22Rv1 (cell line): ENCODE data around the gene NUP160.

Experiments
- ZFX ChIP-seq: fragments of 450-650 bp; IDR thresholded peaks from 2 replicates; pipeline ENCODE4 v1.6.1; 2017; ENCODE audit warnings: antibody characterized with exemption, borderline replicate concordance
- TF ChIP-seq, protein P1 (sequence below): fragments of 450-650 bp; IDR thresholded peaks from 2 replicates; pipeline ENCODE4 v1.5.1; 2017; ENCODE audit warnings: mild to moderate bottlenecking

DNA sequence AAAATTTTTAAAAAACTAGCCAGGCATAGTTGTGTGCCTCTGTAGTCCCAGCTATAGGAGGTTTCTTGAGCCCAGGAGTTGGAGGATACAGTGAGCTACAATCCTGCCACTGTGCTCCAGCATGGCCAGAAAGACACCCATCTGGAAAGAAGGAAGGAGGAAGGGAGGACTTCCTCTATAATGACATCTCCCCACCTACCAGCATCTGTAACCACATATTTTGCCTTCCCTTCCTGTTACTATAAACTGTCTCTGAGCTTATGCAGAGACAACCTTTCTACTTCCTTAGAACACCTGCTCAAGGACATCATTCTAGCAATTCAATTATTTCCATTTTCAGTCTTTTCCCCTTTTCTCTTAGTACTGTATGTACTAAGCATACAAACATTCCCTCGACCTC, 2.2 kb upstream of the NUP160 start:
- TF ChIP-seq ZFX: no peak
- TF ChIP-seq, protein P1, sequence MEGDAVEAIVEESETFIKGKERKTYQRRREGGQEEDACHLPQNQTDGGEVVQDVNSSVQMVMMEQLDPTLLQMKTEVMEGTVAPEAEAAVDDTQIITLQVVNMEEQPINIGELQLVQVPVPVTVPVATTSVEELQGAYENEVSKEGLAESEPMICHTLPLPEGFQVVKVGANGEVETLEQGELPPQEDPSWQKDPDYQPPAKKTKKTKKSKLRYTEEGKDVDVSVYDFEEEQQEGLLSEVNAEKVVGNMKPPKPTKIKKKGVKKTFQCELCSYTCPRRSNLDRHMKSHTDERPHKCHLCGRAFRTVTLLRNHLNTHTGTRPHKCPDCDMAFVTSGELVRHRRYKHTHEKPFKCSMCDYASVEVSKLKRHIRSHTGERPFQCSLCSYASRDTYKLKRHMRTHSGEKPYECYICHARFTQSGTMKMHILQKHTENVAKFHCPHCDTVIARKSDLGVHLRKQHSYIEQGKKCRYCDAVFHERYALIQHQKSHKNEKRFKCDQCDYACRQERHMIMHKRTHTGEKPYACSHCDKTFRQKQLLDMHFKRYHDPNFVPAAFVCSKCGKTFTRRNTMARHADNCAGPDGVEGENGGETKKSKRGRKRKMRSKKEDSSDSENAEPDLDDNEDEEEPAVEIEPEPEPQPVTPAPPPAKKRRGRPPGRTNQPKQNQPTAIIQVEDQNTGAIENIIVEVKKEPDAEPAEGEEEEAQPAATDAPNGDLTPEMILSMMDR: no peak
